GM21786 (cell line): ENCODE results near the gene NLGN4Y.

Source experiments
- ATAC-seq: cut with Tn5 transposase; IDR thresholded peaks from one replicate; pipeline ENCODE4 v1.9.1; 2021; ENCODE audit not compliant: unreplicated experiment

The NLGN4Y gene

DNA sequence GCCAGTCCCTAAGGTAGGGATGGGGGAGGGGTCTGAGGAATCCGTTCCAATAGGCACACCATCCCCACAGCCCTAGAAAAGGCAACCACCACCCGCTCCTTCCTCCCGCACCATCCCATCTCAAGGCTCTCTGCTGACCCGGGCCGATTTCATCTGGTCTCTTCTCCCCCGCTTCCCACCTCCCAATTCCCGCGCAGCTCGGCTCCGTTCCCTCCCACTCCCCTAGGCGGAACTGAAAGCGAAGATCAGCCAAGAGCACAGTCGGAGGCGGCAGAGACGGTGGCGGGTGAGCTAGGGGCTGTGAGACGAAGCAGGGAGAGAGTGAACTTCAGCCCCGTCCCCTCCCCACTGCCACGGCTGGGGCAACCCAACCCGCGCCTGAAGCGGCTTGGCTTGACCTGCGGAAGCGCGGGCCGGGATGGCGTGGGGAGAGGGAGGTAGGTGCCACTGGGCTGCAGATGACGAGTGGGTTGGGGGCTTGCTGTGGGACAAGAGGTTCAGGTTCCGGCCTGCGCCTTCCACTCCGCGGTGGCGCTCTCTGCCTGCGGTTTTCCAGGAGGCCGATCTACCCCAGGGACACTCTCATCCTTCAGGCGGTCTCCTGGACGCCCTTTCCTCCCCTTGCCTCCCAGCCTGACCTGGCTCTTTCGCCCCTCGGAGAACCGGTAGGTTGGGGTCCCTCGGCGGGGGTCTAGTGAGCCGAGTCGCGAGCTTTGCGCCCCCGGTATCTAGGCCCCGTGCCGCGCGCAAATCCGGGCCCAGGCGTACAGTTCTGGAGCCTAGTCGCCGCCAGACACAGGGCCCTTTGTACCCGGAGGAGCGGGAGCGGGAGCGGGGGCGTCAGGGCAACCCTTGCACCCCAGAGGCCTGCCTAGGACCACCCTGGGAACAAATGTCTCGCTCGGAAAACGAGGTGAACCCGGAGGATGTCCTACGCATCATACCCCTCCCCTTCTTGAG, at the start of gene NLGN4Y:
NLGN4Y (plus strand) TSS at position 258 of the 960 bp plus-strand sequence. CDS start 97,591 bp downstream, outside the sequence.
- no peak for ATAC-seq

DNA sequence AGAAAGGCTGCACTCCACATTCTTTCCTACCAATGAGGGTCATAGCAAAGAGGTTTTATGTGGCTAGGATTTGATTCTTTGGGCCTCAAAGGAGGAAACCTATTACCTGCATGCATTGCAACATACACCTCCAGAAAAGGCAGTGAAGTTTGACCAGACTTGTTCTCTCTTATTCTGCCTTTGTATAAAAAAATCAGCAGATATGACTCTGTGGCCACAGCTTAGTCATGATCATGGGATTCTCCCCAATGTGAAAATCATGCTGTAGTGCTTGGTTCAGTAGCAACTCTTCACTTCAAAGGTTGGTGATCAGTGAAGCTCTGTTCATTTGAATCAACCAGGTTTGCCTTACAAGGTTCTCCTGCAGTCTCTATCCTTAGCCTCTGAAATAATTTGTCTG, 38.4 kb upstream of the NLGN4Y start:
- no peak for ATAC-seq

DNA sequence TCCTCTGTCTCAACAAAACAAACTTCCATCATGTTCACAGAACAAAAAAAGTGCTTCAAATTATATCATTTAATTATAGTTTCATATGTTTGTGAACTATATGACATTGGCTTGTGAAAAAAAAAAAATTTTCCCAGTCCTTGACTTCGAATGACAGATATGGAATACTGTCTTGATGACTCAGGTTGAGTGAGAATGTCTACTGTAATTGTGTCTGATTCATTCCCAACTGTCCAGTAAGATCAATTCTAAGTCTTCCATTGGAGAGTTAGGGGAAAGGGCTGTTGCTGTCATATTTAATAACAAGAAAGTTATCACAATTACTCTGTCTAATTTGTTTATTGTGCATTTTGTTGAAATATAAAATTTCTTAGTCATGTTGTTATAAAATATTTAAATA, 34.1 kb upstream of the NLGN4Y start:
- no peak for ATAC-seq

DNA sequence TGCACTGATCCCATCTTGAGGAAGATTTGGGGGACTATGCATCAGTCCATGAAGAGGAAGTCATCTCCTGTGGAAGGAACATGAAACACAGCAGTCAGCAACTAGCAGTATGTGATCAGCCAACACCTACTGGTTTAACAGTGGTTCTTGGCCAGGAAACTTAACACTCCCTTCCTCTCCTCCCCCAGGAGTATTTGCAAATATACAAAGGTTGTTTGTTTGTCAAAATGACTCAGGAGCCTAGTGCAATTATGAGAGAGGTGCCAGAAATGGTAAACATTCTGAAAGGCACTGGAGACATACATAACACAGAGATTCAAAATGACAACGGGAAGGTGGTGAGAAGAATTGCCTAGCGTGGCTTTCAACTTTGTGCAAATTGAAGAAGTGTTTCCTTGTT, 26.3 kb upstream of the NLGN4Y start:
- no peak for ATAC-seq

DNA sequence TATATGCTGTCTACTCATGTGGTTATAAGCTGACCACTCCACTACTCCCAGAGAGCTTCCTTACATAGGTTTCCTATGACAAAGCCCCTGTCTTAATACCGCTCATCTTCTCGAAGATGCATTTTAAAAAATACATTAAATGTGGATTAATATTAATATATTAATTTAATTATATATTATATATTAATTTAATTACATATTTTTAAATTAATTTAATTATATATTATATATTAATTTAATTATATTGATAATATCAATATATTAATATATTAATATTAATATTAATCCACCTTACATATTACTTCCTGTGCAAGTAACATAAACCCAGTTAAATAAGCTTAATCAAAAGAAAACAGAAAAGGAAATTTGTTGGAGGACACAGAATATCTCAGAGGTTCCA, 19.7 kb upstream of the NLGN4Y start:
- no peak for ATAC-seq

DNA sequence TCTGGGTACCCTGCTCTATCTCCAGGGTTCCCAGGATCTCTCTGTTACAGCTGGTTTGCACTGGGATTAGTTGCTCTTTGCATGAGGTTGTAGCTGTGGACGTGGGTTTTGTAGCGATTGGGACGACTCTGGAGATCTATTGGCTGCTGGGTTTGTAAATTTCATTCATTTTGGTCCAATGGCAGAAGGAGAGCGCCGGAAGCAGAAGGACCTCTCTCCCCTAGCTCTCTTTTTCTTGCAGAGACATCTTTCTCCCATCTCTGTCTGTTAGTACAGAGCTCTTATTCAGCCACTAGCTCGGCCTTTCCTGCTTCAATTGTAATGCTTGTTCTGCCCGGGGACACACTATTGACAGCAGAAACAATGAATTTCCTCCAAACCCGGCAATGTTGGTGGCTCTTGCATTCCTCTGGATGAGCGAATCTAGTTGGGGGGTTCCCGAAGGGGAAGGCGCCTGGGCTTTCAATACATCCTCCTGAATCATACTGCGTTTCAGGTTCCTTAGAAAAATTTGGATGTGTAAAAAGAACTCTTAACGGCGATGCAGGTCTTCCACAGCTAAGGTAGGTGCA, 1.9 kb upstream of the NLGN4Y start:
- ATAC-seq: no peak

DNA sequence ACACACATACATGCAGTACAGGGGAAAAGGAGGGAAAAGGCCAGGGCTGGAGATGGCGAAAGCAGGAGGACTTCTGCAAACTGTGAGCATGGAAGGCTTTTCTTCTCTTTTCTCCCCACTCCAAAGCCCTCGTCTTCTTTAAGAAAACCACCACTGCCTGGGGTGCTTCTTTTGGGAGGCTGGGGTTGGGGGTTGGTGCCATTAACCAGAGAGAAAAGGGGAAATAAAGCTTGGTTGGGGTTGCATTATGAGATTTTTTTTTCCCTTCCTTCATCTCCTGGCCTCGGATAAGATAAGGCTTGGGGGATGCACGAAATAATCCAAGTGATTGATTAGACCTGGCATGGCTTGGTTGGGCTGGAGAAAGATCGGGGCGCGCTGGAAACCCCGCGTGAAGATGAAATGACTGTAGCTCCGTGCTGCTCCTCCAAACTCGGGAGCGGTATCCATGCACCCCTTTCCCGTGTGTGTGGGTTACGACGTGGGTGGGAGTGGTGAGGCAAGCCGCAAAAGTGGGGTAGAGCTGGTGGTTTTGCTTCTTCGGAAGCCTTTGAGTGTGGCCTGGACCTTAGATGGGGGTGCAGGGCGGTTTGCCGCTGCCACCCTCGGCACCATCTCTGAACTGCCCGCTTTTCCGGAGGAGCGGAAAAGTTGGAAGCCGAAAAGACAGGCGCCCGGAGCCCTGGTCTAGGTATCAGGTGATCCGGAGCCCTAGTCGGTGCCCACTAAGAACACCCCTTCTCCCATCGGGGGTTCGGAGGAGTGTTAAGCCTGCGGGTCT, 648 bp upstream of the NLGN4Y start:
- ATAC-seq: no peak

DNA sequence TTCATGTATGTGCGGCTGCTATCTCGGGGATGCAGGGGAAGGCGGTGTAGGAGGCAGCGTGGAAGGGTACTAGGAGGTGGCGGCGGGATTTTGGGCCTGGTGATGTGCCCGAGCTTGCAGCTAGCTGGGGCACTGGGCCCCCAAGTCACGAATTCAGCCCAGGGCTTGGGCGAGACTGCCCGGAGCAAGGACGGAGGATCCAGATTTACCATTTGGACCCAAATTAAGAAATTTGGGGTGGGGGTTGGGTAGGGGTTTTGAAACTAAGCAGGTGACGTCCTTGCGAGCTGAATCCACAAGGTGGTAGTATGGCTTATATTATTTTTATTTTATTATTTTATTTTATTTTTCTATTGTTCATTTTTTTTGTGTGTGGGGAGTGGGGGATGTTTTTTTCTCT, 986 bp downstream of the NLGN4Y start:
- no peak for ATAC-seq

DNA sequence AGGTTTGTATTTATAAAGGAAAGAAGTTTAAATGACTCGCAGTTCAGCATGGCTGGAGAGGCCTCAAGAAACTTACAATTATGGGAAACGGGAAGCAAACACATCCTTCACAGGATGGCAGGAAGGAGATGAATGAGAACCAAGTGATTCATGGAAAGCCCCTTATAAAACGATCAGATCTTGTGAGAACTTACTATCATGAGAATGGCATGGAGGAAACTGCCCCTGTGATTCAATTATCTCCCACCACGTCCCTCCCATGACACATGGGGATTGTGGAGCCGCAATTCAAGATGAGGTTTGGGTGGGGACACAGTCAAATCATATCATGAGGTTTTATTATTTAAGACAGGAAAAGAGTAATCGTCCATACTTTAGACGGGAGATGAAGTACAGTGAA, 4.0 kb downstream of the NLGN4Y start:
- no peak for ATAC-seq

DNA sequence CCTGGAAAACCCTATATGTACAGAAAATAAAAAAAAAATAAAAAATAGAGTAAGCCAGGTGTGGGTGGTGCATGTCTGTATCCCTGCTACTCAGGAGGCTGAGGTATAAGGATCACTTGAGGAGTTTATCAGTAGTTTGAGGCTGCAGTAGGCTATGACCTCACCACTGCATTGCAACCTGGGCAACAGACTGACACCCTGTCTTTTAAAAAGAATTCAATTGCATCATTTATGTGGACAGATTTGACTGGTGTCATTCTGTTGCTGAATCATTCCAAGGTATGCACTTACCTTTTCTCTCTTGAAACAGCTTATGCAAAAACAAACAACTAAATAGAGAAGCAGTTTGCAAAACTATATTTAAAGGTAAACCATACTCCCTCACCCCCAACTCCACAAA, 12.4 kb downstream of the NLGN4Y start:
- no peak for ATAC-seq

DNA sequence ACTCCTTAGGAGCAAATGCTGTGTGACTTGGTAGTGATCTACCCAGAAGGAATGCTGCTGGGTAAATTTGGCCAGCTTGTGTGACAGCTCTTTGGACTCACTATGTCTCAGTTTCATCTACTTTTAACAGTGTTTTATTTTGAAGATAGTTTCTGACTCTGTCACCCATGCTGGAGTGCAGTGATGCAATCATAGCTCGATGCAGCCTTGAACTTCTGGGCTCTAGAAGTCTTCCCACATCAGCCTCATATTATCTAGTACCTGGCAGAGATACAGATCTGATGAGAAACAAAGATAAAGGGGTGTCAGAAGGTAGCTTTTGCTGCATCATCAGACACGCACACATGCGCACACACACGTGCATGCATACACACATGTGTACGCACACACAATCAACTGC, 19.2 kb downstream of the NLGN4Y start:
- ATAC-seq: no peak

DNA sequence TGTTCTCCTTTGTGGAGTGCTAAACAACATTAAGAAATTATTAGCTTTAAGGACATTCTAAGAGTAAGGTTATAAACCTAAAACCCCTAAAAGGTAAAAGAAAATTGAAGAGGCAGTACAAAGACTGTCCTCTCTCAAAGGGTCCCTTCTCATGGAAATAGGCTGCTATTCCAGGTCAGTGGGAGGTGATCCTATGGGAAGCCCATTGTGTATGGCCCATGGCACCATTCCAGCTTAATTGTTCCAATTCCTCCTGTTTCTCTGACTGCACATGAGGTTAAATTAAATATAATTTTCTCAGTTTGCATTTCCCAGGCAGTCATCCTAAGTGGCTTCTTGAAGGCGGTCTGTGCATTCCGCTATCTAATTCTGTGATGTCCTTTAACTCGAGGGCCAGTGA, 57.0 kb downstream of the NLGN4Y start:
- ATAC-seq: no peak

DNA sequence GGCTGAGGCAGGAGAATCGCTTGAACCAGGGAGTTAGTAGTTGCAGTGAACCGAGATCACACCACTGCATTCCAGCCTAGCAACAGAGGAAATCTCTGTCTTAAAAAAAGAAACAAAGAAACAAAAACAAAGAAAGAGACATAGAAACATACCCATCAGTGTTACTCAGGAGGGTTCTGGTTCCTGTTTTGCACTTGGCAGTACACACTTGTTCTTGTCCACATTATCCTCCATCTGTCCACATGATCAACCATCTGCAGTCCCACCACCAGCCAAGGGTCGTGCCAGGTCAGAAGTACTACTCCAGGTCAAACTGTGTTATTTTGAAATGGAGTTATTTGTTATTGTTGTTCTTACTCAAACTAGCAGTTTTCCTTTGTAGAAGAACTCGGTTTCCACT, 62.4 kb downstream of the NLGN4Y start:
- no peak for ATAC-seq

DNA sequence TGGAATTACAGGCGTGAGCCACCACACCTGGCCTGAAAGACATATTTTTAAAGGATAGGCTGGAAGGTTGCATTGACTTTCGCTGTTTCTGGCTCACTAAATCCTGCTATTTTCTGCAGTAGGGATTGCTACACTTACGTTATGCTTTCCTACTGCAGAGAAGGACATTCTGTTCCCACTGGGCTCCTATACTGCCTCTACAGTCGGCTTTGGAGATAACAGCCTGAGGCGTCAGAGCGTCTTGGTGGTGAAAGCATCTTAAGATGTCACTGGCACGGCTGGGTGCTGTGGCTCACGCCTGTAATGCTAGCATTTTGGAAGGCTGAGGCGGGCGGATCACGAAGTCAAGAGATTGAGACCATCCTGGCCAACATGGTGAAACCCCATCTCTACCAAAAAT, 77.0 kb downstream of the NLGN4Y start:
- ATAC-seq: no peak

DNA sequence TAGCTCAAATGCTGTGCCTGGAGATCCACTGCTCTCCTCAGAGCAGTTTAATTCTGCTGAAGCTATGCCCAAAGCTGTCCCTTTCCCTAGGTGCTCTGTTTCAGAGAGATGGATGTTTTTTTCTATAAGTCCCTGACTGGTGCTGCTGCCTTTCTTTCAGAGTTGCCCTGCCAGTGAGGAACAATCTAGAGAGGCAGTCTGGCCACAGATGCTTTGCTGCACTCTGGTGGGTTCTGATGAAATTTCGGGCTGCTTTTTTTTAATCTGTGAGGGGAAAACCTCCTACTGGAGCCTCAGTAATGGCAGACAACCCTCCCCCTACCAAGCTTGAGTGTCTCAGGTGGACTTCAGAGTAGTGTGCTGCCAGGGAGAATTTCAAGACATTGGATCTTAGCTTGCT, 93.3 kb downstream of the NLGN4Y start:
- ATAC-seq: no peak

DNA sequence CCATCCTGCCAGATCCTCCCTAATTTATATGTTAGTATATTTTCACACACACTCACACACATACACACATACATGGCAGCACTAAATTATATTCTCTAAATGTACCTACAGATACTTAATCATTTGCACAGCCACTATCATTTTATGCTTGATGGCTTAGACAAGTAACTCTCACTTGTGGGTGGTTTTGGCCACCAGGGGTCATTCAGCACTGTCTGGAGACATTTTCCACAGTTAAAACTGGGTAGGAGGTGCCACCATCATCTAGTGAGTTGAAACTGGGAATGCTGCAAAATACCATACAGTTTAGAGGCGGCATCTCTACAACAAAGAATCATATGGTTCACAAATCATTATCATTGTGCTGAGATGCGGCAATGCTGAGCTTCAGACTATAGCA, 94.2 kb downstream of the NLGN4Y start:
- ATAC-seq: no peak

DNA sequence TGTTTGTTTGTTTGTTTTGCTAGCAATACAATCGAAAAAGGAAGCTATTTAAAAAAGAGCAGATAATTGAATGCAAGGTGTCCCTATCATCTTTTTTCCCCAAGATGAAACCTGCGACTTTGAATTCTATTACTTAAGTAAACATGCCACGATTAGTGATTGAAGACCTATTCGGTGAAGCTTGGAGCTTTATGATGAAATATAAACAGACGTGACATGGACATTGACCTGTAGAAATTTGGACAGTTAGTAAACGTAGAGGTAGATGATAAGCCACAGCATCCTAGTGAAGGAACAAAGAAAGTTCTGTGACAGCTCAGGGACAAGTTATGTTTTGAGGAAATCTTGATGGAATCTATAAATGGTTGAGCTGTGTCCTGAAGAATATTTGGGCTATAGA, 103.9 kb downstream of the NLGN4Y start:
- ATAC-seq: no peak

DNA sequence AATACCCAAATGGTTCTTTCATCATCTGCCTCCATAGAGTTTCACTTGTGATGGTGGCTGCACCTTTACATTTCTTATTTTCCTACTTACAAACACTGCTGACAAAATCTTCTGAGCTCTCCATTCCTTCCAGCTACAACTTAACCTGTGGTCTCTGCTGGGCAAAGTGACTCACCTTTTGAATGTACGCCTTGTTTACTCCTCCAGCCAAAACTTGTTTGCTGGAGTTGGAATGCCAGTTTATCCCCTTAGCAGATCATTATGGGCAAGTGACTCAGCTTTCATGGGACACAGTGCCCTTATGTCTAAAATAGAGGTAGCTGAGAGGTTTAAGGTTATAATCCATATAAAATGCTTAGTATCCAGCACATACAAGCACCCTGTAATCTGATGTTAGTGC, 107.3 kb downstream of the NLGN4Y start:
- no peak for ATAC-seq

DNA sequence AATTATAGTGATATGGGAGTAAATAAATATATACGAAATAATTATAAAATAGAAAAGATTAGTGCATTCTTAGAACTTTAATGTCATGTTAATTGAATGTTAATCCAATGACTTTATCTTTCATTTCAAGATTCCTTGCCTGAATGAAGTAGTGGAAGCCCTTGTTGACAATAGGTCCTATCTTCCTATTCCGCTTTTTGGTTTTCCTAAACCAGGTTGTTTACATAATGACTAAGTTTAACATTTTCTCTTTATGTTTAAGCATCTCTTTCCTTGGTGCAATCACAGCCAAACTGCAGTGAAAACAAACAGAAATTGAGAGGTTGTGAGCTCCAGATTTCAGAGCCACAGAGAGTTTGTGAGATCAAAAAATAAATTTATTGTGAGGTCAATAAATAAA, 109.4 kb downstream of the NLGN4Y start:
- ATAC-seq: no peak

DNA sequence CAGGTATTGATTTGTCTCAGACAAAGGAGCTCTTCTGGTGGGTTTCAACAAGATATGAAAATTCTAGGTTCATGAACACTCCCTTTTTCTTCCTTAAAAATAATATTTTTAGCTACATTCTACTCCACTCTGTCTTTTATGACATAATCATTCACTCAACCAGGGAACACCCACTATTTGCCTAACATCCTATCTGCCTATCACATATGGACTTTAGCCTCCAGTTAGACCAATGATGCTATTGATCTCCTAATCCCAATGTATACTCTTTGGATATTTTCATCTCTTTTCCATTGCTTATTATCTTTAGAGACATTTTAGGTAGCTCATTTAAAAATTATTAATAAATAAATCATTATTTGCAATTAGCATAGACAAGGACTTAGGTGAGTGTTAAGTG, 110.6 kb downstream of the NLGN4Y start:
- ATAC-seq: no peak

DNA sequence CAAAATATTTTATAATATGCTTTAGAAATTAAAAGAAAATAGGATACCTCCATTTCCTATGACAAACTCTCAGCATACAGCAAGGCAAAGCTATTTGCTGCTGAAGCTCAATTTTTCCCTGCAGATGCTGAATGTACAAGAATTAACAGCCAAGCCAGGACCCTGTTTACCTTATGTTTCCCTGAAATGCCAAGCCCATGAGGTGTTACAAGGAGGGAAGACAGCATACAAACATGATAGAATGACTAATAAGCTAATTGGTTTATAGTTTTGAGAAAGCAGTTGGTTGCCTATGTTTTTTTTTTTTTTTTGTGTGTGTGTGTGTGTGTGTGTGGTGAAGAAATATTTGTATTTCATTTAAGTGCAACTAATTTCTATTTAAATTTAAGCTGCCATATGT, 113.2 kb downstream of the NLGN4Y start:
- no peak for ATAC-seq

DNA sequence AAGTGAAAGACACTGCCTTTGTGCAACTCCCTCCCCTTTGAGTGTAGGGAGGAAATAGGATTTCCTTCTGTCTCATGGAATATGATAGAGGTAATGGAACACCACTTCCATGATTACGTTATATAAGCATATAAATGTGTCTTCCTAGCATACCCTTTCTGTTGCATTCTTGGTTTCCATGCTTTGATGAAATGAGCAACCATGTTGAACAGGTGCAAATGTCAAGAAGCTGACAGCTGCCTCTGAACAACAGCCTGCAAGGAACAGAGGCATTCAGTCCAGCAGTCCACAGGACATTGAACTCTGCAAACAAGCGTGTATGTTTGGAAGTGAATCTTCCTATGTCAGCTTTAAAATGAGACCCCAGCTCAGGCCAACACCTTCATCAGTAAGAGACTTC, 117.5 kb downstream of the NLGN4Y start:
- ATAC-seq: no peak
